Lower leg skin (tissue), 4 donors: ENCODE results near the gene AACS. TPM values are rescaled to one million over a fixed set of nuclear protein-coding genes. Genes with fewer than 3 reads are reported as not detected.

ENCODE experiments used
- DNase-seq, 2 donors: peaks; one replicate each; pipeline ENCODE4 v3.0.0-alpha.2; 2019; ENCODE audit warnings: low spot score in 2 of 2
- H3K4me3 ChIP-seq: fragments of 200-600 bp; sonication (generic); 2 replicates; pipeline ENCODE4 v1.5.1; 2017; ENCODE audit warnings: mild to moderate bottlenecking, low read depth; ENCODE audit not compliant: poor library complexity, severe bottlenecking
- CTCF ChIP-seq, 3 donors: fragments of 450-650 bp; IDR thresholded peaks; one replicate each; pipeline ENCODE4 v1.5.1; 2016; ENCODE audit warnings: antibody characterized with exemption in 3 of 3, mild to moderate bottlenecking in 3 of 3, moderate library complexity in 2 of 3
- POLR2A ChIP-seq, 2 donors: fragments of 450-650 bp; IDR thresholded peaks; one replicate each; pipeline ENCODE4 v1.6.1; 2016 to 2017; ENCODE audit warnings: antibody characterized with exemption in 2 of 2, mild to moderate bottlenecking in 1 of 2, moderate library complexity in 1 of 2
- WGBS, 2 donors: methylation state at CpG; one replicate each; pipeline ENCODE4 v1.1.5; 2018; 5-methylcytosine and 5-hydroxymethylcytosine counted together
- intact Hi-C: fragments of 100-400 bp; cut with DNase I; formaldehyde crosslinking; loops from one replicate; pipeline ENCODE4 v1.15.0; 2023; ENCODE audit warnings: low total_unique reads
- total RNA-seq, 4 donors: library from RNA; depleted of rRNA; stranded (reverse); fragments of >200 nt; gene quantifications; one replicate each; pipeline ENCODE4 v1.1.0, GENCODE V29; 2016

Gene AACS
- total RNA-seq, 4 donors from 2014 or later: 63.5 to 83.8 (median 71.4) TPM

DNA sequence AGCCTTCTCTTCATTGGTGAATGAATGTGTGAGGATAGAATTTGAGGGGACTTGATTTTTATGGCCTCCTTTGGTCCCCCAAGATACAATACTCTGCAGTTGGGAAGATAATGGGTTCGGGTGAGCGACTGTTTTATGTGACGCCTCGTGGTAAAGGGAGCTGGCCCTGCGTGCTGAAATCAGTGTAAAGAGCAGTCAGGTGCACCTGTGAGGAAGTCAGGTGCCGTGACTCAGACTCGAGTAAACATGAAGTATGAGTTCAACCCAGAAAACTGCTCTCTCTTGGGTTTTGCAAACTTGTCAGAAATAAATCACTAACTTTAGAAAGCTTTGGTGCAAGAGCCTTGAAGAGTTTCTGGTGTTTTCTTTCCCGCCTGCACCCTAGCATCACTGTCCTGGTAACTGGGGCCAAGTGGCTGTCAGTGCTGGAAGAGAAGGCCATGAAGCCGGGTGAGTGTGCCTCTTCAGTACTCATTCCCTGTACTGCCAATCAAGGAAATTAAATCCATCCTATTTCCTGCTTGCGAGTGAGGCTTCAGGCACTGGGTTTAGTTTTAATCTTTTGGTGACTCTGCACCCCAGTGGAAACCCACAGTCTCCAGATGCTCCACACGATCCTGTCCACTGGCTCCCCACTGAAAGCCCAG, 59.2 kb downstream of the AACS start:
- TF ChIP-seq CTCF (IDR thresholded peaks at IDR 0.05) (no peak), POLR2A (IDR thresholded peaks at IDR 0.05) (no peak)
- 81 to 82% methylated on average over 11 of the region's 11 CpGs for whole genome bisulfite sequencing, 2 donors
- intact Hi-C loops: no loop called here
- H3K4me3 ChIP-seq: no peak overlapping the region
- no peak for DNase-seq

DNA sequence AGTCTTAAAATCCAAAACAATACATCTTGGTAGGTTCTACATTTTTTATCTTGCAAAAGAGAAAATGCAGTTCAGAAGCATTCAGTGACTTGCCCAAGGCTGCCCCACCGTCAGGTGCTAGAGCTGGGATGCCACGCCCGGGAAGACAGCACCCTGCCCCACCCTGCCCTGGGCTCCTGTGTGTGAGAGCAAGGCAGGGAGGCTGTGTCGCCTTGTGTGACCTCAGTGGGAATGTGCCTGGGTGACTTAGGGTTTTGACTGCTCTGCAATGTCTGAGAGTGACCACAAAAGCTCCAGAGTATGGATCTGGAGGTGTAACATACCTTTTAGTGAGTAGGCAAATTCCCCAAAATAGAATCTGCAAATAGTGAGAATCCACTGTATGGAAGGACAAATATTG, 60.0 kb downstream of the AACS start:
- TF ChIP-seq CTCF (IDR thresholded peaks at IDR 0.05) (no peak), POLR2A (IDR thresholded peaks at IDR 0.05) (no peak)
- no peak overlapping the region for H3K4me3 ChIP-seq
- WGBS, 2 donors: 38 to 45% methylated on average over 4 of the region's 4 CpGs
- intact Hi-C loops: no loop called here
- no peak for DNase-seq

- 65 to 78% methylated on average over 18 of the region's 18 CpGs for WGBS, 2 donors
- no peak for TF ChIP-seq CTCF (IDR thresholded peaks at IDR 0.05)
- TF ChIP-seq POLR2A (IDR thresholded peaks at IDR 0.05): no peak
- no peak overlapping the region for H3K4me3 ChIP-seq
- no peak for DNase-seq
- intact Hi-C loops: no loop called here
Measured at GRCh38 chr12:125128439-125129178, 63.4 kb downstream of the AACS start.

- no peak overlapping the region for H3K4me3 ChIP-seq
- 29 to 51% methylated on average over 10 of the region's 10 CpGs for WGBS, 2 donors
- no peak for TF ChIP-seq POLR2A (IDR thresholded peaks at IDR 0.05)
- TF ChIP-seq CTCF (IDR thresholded peaks at IDR 0.05): no peak
- intact Hi-C loops: no loop called here
- DNase-seq: no peak
Measured at GRCh38 chr12:125129179-125129571, 63.9 kb downstream of the AACS start.

- intact Hi-C loops: no loop called here
- TF ChIP-seq CTCF (IDR thresholded peaks at IDR 0.05): no peak
- no peak for TF ChIP-seq POLR2A (IDR thresholded peaks at IDR 0.05)
- DNase-seq: no peak
- no peak overlapping the region for H3K4me3 ChIP-seq
- 47 to 56% methylated on average over 18 of the region's 18 CpGs for WGBS, 2 donors
Measured at GRCh38 chr12:125129591-125130255, 64.5 kb downstream of the AACS start.
